HG02981 (cell line): Measurements from ENCODE around the gene ZNF20.
"Not testable (repeated sequence)": the region's sequence is repeated elsewhere in the genome, so short reads cannot be mapped to it uniquely, and the experiment has no call there.

Source experiments
- ATAC-seq: cut with Tn5 transposase; IDR thresholded peaks from one replicate; pipeline ENCODE4 v1.9.1; 2021; ENCODE audit warnings: mild to moderate bottlenecking, moderate library complexity; ENCODE audit not compliant: unreplicated experiment

The ZNF20 gene

GRCh38 chr19:12113121-12113520 lies 27.0 kb downstream of the ZNF20 start:
- no peak for ATAC-seq

GRCh38 chr19:12112701-12113100 lies 27.4 kb downstream of the ZNF20 start:
- no peak for ATAC-seq

- ATAC-seq, result no peak
Observed at GRCh38 chr19:12111943-12112637, 28.1 kb downstream of the ZNF20 start.

GRCh38 chr19:12111176-12111575 lies 29.0 kb downstream of the ZNF20 start:
- no peak for ATAC-seq

GRCh38 chr19:12103909-12104308 lies 36.2 kb downstream of the ZNF20 start:
- ATAC-seq, result not testable (repeated sequence)

GRCh38 chr19:12098040-12098439 lies 42.1 kb downstream of the ZNF20 start:
- ATAC-seq, result no peak

GRCh38 chr19:12095111-12095790 lies 44.9 kb downstream of the ZNF20 start:
- no peak for ATAC-seq

- ATAC-seq, result no peak
Observed at GRCh38 chr19:12093777-12094176, 46.4 kb downstream of the ZNF20 start.

- no peak for ATAC-seq
Observed at GRCh38 chr19:12092956-12093355, 47.2 kb downstream of the ZNF20 start.

- ATAC-seq, result peak; percentile 71
Observed at GRCh38 chr19:12092065-12092867, 47.9 kb downstream of the ZNF20 start.

- ATAC-seq, result no peak
Observed at GRCh38 chr19:12090807-12091206, 49.3 kb downstream of the ZNF20 start.

GRCh38 chr19:12085074-12085818 lies 54.9 kb downstream of the ZNF20 start:
- no peak for ATAC-seq

- ATAC-seq, result not testable (repeated sequence)
Observed at GRCh38 chr19:12083336-12083735, 56.8 kb downstream of the ZNF20 start.
